Right forelimb (tissue), 1 donor: ENCODE results near the gene MALL.
A peak's percentile ranks its signal among the peaks of the same experiment; 100 is the strongest.
"Not testable (repeated sequence)": the region's sequence is repeated elsewhere in the genome, so short reads cannot be mapped to it uniquely, and the experiment has no call there.

Experiments
- DNase-seq: peaks from one replicate; pipeline ENCODE4 v3.0.0-alpha.2; 2018

Gene MALL

DNA sequence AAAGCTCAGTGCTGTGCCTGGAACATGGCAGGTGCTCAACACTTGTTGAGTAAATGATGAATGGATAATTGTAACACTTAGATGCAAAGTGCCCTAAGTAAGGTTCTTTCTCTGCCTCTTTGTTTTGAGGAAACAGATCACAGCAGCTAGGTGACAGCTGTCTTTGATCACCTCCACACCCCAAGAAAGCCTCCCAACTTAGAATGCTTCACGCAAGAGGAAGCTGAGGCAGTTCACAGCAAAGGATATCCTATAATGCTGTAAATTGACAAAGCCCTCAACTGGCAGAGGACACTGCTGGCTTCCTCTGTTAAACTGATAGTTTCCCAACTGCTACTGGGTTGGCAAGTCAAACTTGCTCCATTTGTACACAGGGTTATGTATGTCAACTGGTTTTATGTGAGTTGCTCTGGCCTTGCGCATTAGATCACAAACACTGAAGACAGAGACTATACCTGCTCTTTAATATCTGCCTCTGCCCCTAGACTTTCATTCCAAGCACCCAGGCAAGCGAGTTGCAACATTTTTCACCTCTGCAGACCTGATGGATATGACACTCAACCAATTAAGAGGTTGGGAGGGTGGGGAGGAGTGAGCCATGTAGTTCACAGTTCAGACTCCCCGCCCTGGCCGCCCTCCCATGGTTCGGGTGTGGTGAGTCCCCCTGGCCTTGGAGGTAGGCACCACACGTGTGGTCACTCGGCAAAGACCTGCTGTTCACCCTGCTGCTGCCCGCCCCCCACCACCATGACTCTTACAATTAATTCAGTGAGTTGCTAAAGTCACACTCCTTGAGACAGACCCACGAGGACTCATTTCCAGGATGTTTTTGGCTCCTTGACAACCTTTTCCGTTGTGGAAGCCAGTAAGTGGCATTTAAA, 4.8 kb upstream of the MALL start:
- DNase-seq = no peak

DNA sequence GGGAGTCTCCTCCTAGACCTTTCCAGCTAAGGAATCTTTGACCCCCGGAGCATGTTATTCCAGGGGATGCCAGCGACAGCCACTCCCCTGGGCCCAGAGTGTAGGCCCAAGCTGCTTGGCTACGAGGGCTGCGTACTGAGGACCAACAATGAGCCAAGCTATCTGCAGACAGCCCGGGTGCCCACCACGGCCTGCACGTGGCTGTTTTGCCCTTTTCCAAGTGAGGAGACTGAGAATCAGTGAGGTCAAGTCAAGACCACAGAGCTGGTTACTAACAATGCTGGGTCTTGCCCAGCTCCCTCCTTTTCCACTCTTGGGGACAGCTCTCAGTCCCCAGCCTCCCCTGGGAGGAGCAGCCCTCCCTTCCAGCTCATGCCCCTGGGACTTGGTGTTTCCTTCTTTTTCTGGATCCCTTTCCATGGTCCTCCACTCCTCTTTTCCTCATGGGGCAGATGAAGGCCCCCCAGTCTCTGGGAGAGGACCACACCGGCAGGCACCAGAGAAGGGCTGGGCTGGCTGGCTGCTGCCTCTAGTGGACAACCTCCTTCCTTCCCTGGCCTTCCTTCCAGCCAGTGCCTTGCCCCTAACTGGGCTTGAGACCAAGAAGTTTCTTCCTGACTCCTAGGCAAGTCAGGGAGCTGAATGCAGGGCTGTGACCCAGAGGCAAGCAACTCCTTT, 550 bp upstream of the MALL start:
- no peak for DNase-seq

DNA sequence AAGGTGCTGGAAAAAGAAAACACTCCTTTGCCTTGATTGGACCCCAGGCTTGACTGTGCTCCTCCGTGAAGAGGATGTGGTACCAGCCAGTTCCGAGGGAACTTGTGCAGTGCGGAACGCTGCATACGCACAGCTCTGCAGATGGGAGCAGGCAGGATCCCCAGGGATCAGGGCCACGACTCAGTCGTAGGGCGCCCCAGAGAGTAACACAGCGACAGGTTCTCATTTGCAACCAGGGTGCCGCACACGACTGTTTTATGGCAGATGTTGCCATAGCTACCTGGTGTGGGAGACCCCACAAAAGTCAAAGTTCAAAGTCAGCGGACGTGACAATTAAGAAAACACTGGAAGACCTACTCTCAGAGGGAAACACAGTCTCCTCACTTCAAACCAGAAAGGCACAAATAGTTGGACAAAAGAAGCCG, 779 bp downstream of the MALL start:
- no peak for DNase-seq

DNA sequence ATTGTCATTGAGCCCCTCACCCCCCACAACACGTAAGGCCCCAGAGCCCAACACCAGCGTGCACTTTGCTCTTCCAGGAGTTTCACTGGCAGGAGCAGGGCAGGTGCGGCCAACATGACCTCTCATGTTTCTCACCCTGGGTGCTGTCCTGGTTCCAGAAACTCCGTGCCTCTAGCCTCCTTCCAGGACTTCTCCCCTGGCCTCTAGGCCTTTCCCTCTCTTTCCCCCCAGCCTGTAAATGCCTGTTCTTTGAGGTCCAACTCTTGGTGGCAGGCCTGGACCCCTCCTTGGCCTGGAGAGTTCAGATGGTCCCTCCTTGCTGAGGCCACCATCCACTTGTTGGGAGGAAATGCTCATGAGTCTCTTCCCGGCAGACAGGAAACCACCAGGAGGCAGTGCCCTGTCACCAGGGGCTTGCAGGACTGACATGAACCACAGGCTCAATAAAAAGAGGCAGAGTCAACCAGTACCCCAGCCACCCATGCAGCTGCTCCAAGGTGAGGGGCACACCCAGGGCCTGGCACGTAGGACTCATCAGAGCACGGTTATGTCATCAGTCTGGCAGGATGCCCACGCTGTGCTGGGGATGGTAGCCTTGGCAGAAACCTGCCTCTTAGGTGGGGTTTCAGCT, 1.5 kb downstream of the MALL start:
- no peak for DNase-seq

DNA sequence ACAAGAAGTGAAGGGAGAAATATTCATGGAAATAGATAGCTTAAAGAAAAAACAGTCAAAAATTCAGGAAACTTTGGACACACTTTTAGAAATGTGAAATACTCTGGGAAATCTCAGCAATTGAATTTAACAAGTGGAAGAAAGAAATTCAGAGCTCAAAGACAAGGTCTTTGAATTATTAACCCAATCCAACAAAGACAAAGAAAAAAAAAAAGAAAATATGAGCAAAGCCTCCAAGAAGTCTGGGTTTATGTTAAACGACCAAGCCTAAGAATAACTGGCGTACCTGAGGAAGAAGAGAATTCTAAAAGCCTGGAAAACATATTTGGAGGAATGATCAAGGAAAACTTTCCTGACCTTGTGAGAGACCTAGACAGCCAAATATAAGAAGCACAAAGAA, 7.3 kb downstream of the MALL start:
- DNase-seq = not testable (repeated sequence)

DNA sequence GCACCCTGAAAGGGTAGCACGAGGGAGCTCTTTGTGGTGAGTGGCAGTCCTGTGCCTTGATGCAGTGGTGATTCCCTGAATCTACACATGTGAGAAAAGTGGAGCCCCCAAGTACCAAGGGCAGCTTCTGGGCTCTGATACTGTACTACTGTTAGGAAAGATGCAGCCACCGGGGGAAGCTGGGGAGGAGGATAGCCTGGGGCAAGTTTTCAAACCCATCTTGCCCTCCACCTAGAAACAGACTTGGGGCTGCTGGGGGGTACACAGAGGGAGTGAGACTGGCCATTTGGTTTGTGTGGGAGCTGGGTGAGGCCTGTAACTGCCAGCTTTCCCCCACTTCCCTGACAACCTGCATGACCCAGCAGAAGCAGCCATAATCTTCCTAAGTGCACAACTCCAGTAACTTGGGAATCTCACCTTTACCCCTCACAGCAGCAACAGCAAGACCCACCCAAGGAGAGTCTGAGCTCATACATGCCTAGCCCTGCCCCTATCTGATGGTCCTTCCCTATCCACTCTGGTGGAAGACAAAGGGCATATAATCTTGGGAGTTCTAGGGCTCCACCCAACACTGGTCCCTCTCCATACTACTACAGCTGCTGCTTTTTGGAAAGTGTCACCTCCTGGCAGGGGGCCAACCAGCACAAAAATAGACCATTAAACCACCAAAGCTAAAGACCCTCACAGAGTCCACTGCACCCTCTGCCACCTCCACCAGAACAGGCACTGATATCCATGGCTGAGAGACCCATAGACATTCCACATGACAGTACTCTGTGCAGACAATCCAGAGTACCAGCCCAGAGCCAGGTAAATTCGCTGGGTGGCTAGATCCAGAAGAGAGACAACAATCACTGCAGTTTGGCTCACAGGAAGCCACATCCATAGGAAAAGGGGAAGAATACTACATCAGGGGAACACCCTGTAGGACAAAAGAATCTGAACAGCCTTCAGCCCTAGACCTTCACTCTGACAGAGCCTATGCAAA, 8.2 kb downstream of the MALL start:
- no peak for DNase-seq

DNA sequence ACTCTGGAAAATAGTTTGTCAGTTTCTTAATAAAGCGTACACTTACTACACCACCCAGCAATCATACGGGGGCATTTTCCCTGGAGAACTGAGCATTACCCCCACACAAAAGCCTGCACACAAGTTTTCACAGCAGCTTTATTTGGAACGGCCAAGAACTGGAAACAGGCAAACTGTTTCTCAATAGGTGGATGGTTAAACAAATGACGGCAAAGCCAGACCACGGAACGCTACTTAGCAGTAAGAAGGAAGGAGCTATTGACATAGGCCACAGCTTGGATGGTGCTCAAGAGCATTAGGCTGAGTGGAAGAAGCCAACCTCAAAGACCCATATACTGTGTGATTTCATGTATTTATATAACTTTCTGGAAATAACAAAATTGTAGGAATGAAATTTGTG, 9.0 kb downstream of the MALL start:
- DNase-seq = no peak

DNA sequence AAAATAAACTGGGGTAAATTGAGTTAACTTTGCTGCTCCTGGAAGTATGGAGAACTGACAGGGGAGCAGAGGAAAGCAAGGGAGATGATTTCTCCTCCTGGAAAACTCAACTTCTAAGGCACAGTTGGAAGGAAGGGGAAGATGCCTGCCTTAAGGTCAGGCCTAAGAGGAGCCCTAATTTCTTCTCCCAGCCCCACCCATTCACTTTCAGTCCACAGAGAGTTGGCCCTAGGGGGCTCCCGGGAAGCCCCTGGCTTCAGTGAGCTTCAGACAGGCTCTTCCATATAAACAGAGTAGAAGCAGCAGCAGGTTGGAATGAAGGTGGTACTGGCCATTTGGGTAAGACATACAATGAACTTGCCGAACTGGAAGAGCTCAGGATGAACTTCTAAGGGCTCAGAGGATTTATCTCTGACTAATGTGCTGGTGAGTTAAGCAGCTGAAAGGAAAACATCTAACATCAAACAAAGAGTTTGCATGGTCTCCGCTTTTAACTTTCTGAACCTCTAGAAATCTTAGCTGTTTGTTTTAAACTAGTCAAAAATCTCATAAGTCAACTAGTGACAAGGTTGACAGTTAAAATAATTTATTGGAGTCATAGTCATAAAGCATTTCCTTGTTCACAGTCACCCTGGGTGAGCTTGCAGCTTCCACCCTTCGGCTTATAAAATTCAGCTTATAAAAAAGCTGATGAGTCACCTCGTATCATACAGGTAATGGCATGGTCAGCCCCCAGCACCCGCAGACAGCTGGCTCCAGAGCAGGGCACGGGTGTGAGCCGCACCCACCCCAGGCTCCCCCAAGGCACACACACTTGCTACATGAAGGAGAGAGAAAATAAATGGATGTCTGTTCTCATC, 9.8 kb downstream of the MALL start:
- no peak for DNase-seq

DNA sequence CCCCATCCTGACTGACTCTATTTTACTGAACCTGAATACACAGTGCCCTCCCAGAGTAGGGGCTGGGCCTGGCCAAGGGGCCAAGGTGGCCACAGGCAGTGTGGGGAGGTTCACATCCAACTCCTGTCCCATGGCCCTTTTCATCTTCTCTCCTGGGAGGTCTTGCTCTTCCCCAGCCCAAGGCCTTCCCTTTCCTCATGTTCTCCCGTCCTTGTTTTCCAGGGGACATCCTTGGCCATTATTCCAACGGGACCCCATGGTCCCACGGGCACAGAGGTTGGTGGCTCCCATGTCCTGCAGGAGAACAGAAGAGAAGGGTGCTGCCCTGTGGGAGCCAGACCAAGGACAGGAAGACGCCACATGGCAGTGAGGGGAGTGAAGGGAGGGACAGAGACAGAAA, 10.4 kb downstream of the MALL start:
- DNase-seq = no peak

DNA sequence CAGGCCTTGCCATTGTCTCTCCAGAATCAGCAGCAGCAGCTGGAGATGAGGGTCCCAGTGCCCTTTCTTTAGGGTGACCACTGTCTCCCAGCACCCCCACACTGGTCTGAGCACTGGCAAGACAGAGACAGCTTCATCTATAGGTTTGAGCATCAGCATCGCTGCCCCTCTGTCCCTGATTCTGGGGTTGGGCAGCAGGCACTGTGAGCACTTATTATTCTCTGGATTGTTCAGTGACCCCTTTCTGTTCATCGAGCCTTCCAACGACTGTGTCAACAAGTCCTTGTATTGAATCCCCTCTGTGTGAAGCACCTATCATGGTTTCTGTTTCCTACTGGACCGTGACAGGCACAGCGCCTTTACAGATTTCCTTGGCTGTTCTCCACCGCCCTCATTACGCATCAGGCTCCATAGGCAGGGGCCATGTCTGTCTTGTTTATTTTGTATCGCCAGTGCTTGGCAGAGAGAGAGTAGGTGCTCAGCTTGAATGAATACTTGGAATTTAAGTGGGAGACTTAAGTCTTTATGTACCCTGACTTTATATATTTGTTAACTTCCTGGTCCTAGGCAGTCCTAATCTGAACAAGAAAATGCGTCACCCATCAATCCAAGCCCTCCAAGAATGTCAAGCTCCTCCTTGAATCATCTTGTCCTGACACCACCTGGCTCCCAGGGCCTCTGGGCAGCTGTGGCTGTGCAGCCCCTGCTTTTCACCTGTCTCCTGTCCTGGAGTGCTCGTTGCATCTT, 11.4 kb downstream of the MALL start:
- no peak for DNase-seq

DNA sequence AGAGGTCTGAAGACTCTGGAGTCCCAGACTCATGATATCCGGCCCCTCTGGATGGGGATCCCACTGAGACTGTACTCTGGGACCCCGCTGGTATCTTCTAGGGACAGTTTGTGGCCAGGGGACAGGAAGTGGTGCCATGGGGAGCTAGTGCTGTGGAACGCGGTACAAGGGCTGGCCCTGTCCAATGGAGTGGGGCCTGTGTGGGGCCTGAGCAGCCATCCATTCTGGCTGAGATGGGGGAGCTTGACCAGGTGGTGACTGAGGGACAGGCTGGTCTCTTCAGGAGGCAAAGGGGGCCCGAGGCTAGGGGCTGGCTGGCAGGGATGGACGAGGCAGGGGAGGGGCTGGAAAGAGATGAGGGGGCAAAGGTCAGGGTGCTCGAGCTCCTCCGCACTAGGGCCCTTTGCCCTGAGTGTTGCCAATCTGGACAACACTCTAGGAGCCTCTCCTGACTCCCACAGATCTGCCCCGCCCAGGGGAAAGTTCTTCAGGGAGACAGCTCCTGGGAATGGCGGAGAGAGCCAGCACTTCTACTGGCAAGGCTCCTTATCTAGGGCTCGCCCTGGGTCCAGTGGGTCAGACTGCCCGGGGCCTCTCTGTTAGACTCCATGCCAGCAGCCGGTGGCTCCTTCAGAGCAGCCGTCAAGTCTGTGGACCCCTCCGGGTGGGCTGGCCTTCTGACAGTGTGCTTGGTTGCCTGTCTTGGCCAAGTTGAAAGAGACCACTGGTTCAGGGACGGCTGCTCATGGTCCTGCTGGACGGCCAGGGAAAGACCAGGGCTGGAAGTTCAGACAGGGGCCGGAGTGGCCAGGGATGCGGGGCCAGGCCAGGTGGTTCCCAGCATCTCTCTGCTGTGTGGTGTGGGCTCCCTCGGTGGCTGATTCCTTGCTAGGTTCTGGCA, 12.3 kb downstream of the MALL start:
- DNase-seq = no peak

DNA sequence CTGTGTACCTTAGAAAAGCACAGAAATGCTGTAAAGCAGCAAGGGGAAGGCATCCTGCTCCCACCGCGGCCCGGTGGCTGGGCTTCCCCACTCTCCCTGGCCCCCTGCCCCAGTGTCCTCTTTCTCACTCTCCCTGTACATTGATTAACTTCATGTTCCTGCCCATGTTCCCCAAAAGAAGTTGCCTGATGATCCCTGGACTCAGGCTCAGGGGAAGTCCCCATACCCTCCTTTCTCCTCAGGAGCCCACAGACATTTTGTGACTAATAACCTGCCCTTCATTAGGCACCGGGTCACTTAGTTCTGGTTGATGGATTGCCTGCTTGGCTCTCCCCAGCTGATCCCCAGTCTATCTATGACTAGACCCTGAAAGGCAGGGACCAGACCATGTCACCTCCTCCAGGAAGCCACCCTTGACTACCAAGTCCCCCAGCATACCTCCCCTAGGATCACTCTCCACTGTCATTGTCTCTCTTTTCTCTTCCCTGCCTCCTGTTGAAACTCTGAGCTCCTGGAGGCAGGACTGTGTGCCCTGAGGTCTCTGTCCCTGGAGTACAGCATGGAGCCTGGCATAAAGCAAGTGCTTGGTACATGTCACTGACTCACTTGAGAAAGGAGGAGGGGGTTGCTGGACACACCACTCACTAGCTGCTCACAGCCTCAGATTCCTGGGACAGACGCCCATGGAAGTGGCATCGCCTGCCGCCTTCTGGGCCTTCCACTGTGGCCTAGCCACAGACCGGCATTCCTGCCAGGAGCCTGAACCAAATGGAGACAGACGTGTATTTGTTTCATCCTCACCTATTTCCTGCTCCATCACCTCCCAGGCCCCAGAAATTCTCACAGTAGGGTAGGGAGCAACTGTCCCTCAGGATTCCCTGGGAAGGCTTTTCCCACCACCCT, 13.5 kb downstream of the MALL start:
- no peak for DNase-seq

DNA sequence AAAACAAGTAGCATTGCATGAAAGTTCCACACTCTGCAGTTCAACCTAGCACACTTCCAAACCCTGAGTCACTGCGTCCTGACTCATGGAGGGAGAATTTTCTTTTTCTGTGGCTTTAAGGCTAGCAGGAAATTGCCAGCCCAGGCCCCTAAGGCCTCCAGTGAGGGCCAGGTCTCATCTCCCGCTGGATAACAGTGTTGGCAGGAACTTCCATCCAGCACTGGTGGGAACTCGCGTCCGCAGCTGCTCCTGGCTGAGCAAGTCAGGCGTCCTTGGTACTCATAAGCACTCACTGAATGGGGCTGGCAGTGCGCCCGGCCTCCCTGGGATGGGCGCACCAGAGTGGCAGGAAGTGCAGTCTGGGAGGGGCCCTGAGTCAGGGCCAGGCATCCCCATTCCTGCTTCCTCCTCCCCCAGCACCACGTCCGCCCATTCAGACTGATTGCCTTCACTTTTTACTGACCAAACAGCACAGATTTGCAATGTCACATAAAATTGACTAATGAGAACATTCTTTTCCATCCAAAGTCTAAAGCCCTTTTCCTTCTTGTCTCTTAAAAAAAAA, 14.3 kb downstream of the MALL start:
- peak; percentile 93 for DNase-seq

DNA sequence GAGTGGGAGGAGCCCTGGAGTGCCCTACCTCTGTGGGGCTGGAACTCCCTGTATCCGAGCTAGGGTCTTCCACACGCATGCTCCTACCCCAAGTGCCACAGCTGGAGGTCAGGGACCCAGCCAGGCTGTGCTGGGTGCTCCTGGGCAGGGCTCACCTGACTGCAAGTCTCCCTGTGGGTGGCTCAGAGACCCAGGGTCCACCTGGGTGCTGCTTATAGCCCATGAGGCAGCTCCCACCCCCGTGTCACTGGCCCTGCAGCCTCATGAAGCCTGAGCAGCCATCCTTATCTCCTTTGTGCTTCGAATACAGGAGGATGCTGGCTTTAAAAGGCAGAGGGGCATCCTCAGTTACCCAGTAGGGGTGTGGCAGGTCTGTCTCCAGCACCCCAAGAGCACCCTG, 14.7 kb downstream of the MALL start:
- DNase-seq = not testable (repeated sequence)

DNA sequence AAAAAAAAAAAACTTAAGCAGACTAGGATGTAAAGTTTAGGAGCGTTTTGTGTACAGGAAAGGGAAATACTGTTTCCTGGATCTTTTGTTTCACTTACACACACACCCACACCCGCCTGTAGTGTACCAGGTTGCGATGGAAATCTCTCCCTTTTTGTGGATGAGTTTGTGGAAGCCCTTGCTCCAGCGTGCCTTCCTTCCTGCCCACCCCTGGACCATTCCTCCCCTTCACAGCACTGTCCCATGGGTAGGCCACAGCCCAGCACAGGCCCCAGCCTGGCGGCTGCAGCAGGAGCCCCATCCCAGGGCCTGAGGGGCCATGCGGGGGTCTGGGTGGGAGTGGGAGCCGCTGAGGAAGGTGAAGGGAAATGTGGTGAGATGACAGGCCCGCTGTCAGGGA, 15.1 kb downstream of the MALL start:
- no peak for DNase-seq

DNA sequence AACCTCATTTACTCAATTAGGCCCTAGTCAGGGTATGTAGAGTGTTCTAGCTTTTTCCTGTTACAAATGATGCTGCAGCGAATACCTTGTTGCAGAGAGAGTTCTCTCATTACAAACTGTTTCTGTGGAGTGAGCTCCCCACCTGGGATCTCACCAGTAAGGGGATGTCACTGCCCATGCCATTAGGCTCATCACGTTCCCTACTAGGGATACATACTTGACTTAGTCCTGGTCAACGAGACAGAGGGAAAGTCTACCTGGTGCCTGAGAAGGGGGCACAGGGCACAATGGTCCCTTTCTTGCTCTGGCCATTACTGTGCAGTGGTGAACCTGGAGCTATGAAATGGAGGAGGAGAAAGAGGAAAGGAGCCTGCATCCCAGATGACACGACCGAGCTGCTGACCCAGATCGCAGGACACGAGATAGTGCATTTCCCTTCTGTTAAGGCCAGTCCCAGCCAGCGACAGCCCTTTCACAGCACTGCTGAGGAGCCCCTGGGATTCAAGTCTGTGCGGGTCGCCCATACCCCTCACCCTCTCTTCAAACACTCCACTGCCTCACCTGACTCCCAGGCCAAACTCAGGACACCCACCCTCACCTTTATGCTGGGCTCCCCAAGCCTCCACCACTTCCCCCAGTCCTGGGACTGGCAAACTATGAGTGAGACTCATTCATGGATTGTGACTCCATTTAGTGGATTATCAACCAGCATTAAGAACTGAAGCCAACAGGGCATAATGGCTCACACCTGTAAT, 16.0 kb downstream of the MALL start:
- DNase-seq = no peak

DNA sequence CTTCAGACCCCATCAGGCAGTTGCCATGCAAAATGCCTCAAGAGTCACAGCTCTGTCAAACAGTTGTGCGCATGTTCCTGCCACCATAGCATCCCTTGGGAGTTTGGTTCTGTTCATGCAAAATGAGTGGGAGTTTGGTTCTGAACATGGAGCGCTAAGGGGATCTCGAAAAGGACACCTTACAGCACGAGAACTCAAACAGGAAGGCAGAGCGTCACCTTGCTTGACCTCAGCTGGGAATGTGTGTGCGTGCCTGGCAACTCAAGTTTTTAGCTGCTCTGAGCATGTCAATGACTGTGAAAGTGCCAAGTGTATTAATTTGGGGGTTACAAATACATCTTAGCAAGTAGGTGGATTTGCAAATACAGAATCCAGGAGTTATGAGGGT, 16.6 kb downstream of the MALL start:
- no peak for DNase-seq
